Left cardiac atrium (tissue), 4 donors: ENCODE measurements around the gene MUC5B. TPM values are rescaled to one million over a fixed set of nuclear protein-coding genes. Genes with fewer than 3 reads are reported as not detected.

Source experiments
- ATAC-seq, 2 donors: fragments of 200-7000 bp; cut with Tn5 transposase; one replicate each; pipeline ENCODE4 v1.9.1; 2020; ENCODE audit warnings: mild to moderate bottlenecking in 2 of 2, moderate library complexity in 2 of 2
- DNase-seq: peaks from one replicate; pipeline ENCODE4 v3.0.0-alpha.2; 2020
- intact Hi-C, 2 donors: fragments of 100-400 bp; cut with DNase I; formaldehyde crosslinking; loops; one replicate each; pipeline versions ENCODE4 v1.14.1 to v1.15.1; 2022 to 2023
- total RNA-seq, 2 donors: library from RNA; stranded (reverse); fragmentation: NEBNext Ultra II Directional; extraction: Animal tissue kit (Norgen Biotek cat#: 25700); gene quantifications; one replicate each; pipeline ENCODE4 v1.2.1, GENCODE V29; 2021
- donor health status: DM: no; HTN: yes; CAD: no.
- donor health status: DM: no; HTN: yes; CAD: no; lungs with severe emphysema.
- donor health status: DM: yes; HTN: yes; CAD: no.
- donor health status: Dilated cardiomyopathy.

The MUC5B gene
- total RNA-seq, 2 donors from 2014 or later: not detected

GRCh38 chr11:1289211-1289935 is 66.5 kb downstream of the MUC5B start:
- intact Hi-C loops: no loop called here

GRCh38 chr11:1290052-1291040 is 67.5 kb downstream of the MUC5B start:
- ATAC-seq: no peak
- peak; percentile 10 for DNase-seq
- intact Hi-C loops: no loop called here

More at GRCh38 chr11:1289211-1289935, 66.5 kb downstream of the MUC5B start:
- ATAC-seq (no peak), DNase-seq (peak; percentile 13)

- peak; percentile 15 for DNase-seq
- no peak for ATAC-seq
- intact Hi-C loops: no loop called here
Measured at GRCh38 chr11:1291295-1292017, 68.6 kb downstream of the MUC5B start.

GRCh38 chr11:1292018-1292643 is 69.3 kb downstream of the MUC5B start:
- intact Hi-C loops: no loop called here
- DNase-seq: peak; percentile 8

GRCh38 chr11:1292644-1293618 is 70.1 kb downstream of the MUC5B start:
- no peak for ATAC-seq
- peak; percentile 15 for DNase-seq
- intact Hi-C loops: no loop called here

More at GRCh38 chr11:1292018-1292643, 69.3 kb downstream of the MUC5B start:
- no peak for ATAC-seq

GRCh38 chr11:1293619-1294015 is 70.8 kb downstream of the MUC5B start:
- DNase-seq: peak; percentile 23
- intact Hi-C loops: no loop called here
- ATAC-seq: no peak

GRCh38 chr11:1295086-1295485 is 72.2 kb downstream of the MUC5B start:
- no peak for DNase-seq
- no peak for ATAC-seq
- intact Hi-C loops: no loop called here

- intact Hi-C loops: no loop called here
- ATAC-seq: no peak
- no peak for DNase-seq
Measured at GRCh38 chr11:1295591-1295990, 72.7 kb downstream of the MUC5B start.

- no peak for ATAC-seq
- intact Hi-C loops: no loop called here
- no peak for DNase-seq
Measured at GRCh38 chr11:1296287-1296686, 73.4 kb downstream of the MUC5B start.

- DNase-seq (no peak), ATAC-seq (no peak)
- intact Hi-C loops: no loop called here
Measured at GRCh38 chr11:1297011-1297575, 74.2 kb downstream of the MUC5B start.

GRCh38 chr11:1297576-1298473 is 75.0 kb downstream of the MUC5B start:
- intact Hi-C loops: no loop called here
- DNase-seq (no peak), ATAC-seq (peak in 1 of 2 donors; percentile 6)

- ATAC-seq: peak; percentile 88 to 89
- intact Hi-C loops: no loop called here
- peak; percentile 85 for DNase-seq
Measured at GRCh38 chr11:1298695-1299492, 76.0 kb downstream of the MUC5B start.

GRCh38 chr11:1299621-1300020 is 76.8 kb downstream of the MUC5B start:
- DNase-seq (no peak), ATAC-seq (no peak)
- intact Hi-C loops: no loop called here

- DNase-seq (no peak), ATAC-seq (no peak)
- intact Hi-C loops: no loop called here
Measured at GRCh38 chr11:1300121-1300520, 77.3 kb downstream of the MUC5B start.

- no peak for DNase-seq
- no peak for ATAC-seq
- intact Hi-C loops: no loop called here
Measured at GRCh38 chr11:1300569-1301187, 77.8 kb downstream of the MUC5B start.
